Umbilical cord (tissue), 2 donors: ENCODE results near the gene MYO18A. TPM values are rescaled to one million over a fixed set of nuclear protein-coding genes. Genes with fewer than 3 reads are reported as not detected.

Experiments used
- DNase-seq: peaks from one replicate; pipeline ENCODE4 v3.0.0-alpha.2; 2015; ENCODE audit warnings: low spot score
- total RNA-seq: library from RNA; depleted of rRNA; stranded (reverse); fragments of >200 nt; gene quantifications from one replicate; pipeline ENCODE4 v1.2.3, GENCODE V29; 2014; ENCODE audit warnings: low replicate concordance; ENCODE audit not compliant: insufficient read depth

The MYO18A gene
- total RNA-seq, 1 donor from 2014 or later, result 41.9 TPM

DNA sequence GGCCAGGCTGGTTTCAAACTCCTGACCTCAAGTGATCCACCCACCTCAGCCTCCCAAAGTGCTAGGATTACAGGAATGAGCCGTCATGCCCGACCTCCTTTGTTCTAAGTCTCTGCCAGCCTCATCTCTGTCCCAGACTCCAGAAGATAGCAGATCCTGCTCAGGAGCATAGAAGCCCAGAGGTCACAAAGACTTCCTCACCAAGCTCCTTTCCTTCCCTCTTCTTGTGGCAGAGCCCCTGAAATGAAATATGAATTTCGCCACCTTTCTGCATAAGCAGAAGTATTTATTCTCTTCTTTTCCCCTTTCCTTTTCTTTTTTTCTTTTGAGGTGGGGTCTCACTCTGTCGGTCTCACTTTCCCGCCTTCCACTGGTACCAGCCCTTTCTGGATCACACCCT lies 148.7 kb downstream of the MYO18A start:
- DNase-seq, result no peak

DNA sequence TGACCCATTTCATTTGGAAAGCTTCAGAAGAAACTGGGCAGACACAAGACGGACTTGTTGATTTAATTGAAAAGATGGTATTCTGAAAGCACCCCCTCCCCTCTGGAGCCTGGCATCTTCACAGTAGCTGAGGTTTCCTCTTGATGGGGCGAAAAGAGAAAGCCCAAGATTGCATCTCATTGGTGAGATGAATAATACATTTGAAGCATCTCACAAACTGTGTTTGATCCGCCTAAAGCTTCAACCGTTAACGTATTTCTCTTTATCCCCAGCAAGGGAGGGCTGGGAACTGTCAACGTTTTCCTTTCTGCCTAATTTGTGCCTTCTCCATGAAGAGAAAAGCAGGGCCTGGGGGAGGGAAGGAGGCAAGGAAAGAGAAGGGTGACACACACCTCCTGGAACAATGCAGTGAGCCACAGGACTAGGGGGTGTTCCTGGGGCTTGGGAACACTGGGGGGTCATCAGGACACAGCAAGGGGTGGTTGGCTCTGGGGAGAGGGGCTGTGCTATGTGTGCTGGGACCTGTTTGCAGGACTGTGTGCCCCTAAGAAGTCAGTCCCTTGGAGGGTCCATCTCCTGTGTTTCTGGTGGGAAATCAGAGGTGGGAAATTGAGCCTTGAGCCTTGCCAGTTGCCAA lies 155.8 kb downstream of the MYO18A start:
- no peak for DNase-seq

DNA sequence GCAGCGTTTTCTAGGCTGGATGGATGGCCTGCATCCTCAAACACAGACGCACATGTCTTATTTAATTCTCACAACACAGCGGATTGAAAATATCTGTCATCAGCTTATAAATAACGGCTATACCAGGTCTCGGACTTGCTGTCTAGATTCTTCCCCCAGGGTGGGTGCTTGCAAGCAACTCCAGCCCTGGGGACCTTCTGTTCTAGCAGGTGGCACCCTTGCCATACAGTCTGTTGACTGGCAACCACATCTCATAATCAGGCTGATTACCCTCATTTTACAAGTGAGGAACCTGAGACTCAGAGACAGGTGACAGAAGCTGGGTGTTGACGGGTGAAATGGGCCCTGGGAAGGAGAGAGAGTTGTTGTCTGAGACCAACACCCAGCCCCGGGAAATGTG lies 158.1 kb downstream of the MYO18A start:
- no peak for DNase-seq

DNA sequence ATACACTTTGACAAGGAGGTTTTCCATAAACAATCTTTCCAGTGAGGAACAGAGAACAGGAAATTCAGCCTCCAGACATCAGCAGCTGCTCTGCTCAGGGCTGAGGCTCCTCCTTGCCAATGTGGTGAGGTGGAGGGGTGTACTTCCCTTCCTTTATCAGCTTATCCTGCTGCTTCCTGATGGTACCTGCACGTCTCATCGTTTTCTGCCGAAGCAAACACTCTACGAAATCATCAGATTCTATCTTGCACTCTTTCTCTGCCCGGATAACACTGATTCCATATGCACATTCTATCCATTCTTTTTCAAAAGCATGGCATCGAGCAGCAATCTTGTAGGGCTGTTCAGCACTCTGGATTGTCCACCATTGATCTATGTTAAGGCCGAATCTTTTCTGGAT lies 159.0 kb downstream of the MYO18A start:
- DNase-seq, result no peak

Other genes with a start within 250 kb of the MYO18A start
- gene PHF12, start 228.9 kb downstream of the MYO18A start, total RNA-seq, result 28.6 TPM
- 1.7 TPM for gene SEZ6, start 174.4 kb downstream of the MYO18A start, total RNA-seq
- gene PIPOX, start 137.3 kb downstream of the MYO18A start, total RNA-seq, result 0.48 TPM
- not detected for gene CRYBA1, start 66.5 kb upstream of the MYO18A start, total RNA-seq
- 45.5 TPM for gene NUFIP2, start 113.8 kb upstream of the MYO18A start, total RNA-seq
- 84.7 TPM for gene TAOK1, start 210.0 kb upstream of the MYO18A start, total RNA-seq